ENCODE results near the gene WWOX. TPM values are rescaled to one million over a fixed set of nuclear protein-coding genes. Genes with fewer than 3 reads are reported as not detected.

Gene WWOX
- total and polyA plus RNA-seq, 2 donors (not counting 3 experiments of a cell fraction or from before 2014, with no cell fraction given), result 6.2 to 12.5 TPM

- dilution Hi-C loops (cut with MboI; ENCODE audit: extremely low pct_ligation_motif_present, low sequenced_read_pairs), result no loop called here
- no peak overlapping the region for H3K4me3 ChIP-seq (replicated peaks in 1 of 3; ENCODE audit: insufficient read depth in 1 of 3, low read depth in 1 of 3, low read length in 3 of 3)
- DNase-seq (ENCODE audit: low read depth, low spot score) (no peak), FAIRE-seq (no peak)
- BruUV-seq (replicated peaks), result no TSS peak
- no peaks in the 10 kb centered on the region for H3K9me3 ChIP-seq (replicated peaks; ENCODE audit: control insufficient read depth, insufficient read depth, low read length)
- H3K4me2 ChIP-seq (ENCODE audit: insufficient read depth, low read length), result no peak overlapping the region
- no peak overlapping the region for H3K9ac ChIP-seq (replicated peaks; ENCODE audit: extremely low read depth, insufficient read depth, low read length)
- no peaks in the 10 kb centered on the region for H3K36me3 ChIP-seq (ENCODE audit: control insufficient read depth in 2 of 2, extremely low read depth in 1 of 2, insufficient read depth in 2 of 2, low read length in 2 of 2)
- no peaks in the 10 kb centered on the region for H4K20me1 ChIP-seq (replicated peaks; ENCODE audit: control insufficient read depth, extremely low read depth, insufficient read depth, low read length)
- TF ChIP-seq POLR2A (IDR thresholded peaks at IDR 0.05; ENCODE audit: low read depth, low read length), result no peak
- TF ChIP-seq MAX (IDR thresholded peaks at IDR 0.05; ENCODE audit: insufficient read depth, insufficient read length), result no peak
- no peak for TF ChIP-seq POLR2AphosphoS5 (IDR thresholded peaks at IDR 0.05; ENCODE audit: insufficient read depth, low read depth, low read length)
- TF ChIP-seq JUN (IDR thresholded peaks at IDR 0.05; ENCODE audit: borderline replicate concordance, insufficient read depth, insufficient read length, low read depth), result no peak
- TF ChIP-seq FOS (IDR thresholded peaks at IDR 0.05; ENCODE audit: borderline replicate concordance, insufficient read depth, low read length), result no peak
- no peak for TF ChIP-seq CTCF (IDR thresholded peaks at IDR 0.05; ENCODE audit: extremely low read depth in 1 of 2, insufficient read depth in 1 of 2, low read depth in 1 of 2, low read length in 2 of 2)
- H3K27me3 ChIP-seq (ENCODE audit: control insufficient read depth in 2 of 2, insufficient read depth in 2 of 2, low read length in 2 of 2), result no peaks in the 10 kb centered on the region
- POLR2A ChIA-PET, result no interaction called here
- H2AFZ ChIP-seq (ENCODE audit: low read depth, low read length), result no peak overlapping the region
- no peaks in the 10 kb centered on the region for H3K9me1 ChIP-seq (replicated peaks; ENCODE audit: control insufficient read depth, extremely low read depth, insufficient read depth, low read length)
- no peaks in the 10 kb centered on the region for H3K79me2 ChIP-seq (ENCODE audit: control insufficient read depth, insufficient read depth, low read length)
- intact Hi-C loops (cut with micrococcal nuclease), result no loop called here
- CTCF ChIA-PET, result no interaction called here
- H3K4me1 ChIP-seq (ENCODE audit: control insufficient read depth, extremely low read depth, insufficient read depth, low read length), result no peaks in the 10 kb centered on the region
- H3K27ac ChIP-seq (ENCODE audit: insufficient read depth, low read depth, low read length), result no peak overlapping the region
These were observed 573.5 kb downstream of the WWOX start for GRCh38 chr16:78672779-78673556.
